Activated CD8-positive, alpha-beta memory T cell treated with anti-CD3 and anti-CD28 coated beads, Interleukin-2, amount 10 ng/mL, durations not matched to agents 7 days and 5 days (primary cell): ENCODE data around the gene KANK3. TPM values are rescaled to one million over a fixed set of nuclear protein-coding genes. Genes with fewer than 3 reads are reported as not detected.
"Not testable (repeated sequence)": the region's sequence is repeated elsewhere in the genome, so short reads cannot be mapped to it uniquely, and the experiment has no call there.

ENCODE experiments used
- ATAC-seq: fragments of 150-1000 bp; cut with Tn5 transposase; one replicate; pipeline ENCODE4 v1.10.0; 2021; ENCODE audit warnings: moderate library complexity
- CTCF ChIA-PET: fragments of 350-600 bp; sonication (Branson Sonifier 250); formaldehyde crosslinking; loops from one replicate; lab custom pipeline; 2021; ENCODE audit warnings: antibody characterized with exemption; lab: Charles Lee
- DNase-seq: peaks from one replicate; pipeline ENCODE4 v3.0.0-alpha.2; 2020
- H3K27ac Mint-ChIP-seq: one replicate; pipeline ENCODE4 v1.8.0; 2021; ENCODE audit warnings: mild to moderate bottlenecking, mixed read lengths
- H3K27me3 Mint-ChIP-seq: one replicate; pipeline ENCODE4 v1.8.0; 2021; ENCODE audit warnings: mixed read lengths
- H3K36me3 Mint-ChIP-seq: one replicate; pipeline ENCODE4 v1.8.0; 2021; ENCODE audit warnings: mild to moderate bottlenecking, mixed read lengths
- H3K4me1 Mint-ChIP-seq: one replicate; pipeline ENCODE4 v1.8.0; 2021; ENCODE audit warnings: mixed read lengths
- H3K4me3 Mint-ChIP-seq: one replicate; pipeline ENCODE4 v1.8.0; 2021; ENCODE audit warnings: mild to moderate bottlenecking, moderate library complexity, mixed read lengths
- H3K9me3 Mint-ChIP-seq: one replicate; pipeline ENCODE4 v1.8.0; 2022; ENCODE audit warnings: low read depth, mixed read lengths
- microRNA-seq: library from miRNA; unstranded; fragments of <30 nt; microRNA quantifications from one replicate; pipeline ENCODE4 v1.2.0, GENCODE V29; 2022
- total RNA-seq, 2 experiments: library from RNA; stranded (reverse); gene quantifications; one replicate each; pipeline ENCODE4 v1.2.3, GENCODE V29; 2021

KANK3 gene
- total RNA-seq, 2 experiments from 2014 or later = 3.2 to 3.7 TPM

DNA sequence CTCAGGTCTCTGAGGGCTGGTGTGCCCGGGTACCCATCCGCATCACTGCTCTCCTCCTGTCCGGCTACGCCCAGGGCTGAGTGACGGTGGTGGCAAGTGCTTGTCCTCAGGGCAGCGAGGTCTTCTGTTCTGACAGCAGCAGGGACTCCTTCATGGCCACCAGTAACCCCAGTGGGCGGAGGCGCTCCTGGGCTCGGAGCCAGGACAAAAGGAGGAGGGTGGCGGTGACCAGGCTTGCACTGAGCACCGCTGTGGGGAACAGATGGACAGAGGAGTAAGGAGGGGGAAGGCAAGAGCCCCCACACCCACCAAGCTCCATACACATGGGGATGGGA is 40.7 kb downstream of the KANK3 start:
- H3K27me3 Mint-ChIP-seq = no peaks in the 10 kb centered on the region
- no peak for ATAC-seq
- peaks cover 17% of the 10 kb centered on the region for H3K4me1 Mint-ChIP-seq
- no peak overlapping the region for H3K27ac Mint-ChIP-seq
- CTCF ChIA-PET = interaction anchor here (0.9 kb wide), 1 partner anchor 33 kb away, joined by 3 read pairs; no protein-coding TSS in a partner anchor
- DNase-seq = peak; percentile 37
- no peak overlapping the region for H3K4me3 Mint-ChIP-seq
- peaks cover 8% of the 10 kb centered on the region for H3K36me3 Mint-ChIP-seq
- H3K9me3 Mint-ChIP-seq = no peaks in the 10 kb centered on the region

DNA sequence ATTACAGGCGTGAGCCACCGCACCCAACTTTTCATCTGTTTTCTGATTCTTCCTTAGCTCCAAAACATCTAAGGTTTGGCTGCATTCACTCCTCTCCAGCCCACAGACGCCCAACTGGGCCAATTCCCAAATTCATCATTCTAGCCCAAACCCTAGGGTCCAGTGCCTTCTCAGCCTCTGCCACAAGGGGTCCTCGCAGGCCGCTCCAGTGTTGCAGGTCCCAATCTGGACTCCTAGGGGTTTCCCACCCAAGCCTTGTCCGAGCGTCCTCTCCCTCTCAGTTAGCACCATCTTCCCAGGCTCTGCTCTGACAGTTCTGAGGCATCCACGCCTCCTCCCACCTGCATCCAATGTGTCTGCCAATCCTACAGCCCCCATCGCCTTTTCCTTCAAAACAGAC is 51.7 kb downstream of the KANK3 start:
- H3K4me3 Mint-ChIP-seq, H3K27ac Mint-ChIP-seq, H3K4me1 Mint-ChIP-seq, H3K36me3 Mint-ChIP-seq, DNase-seq, H3K27me3 Mint-ChIP-seq, H3K9me3 Mint-ChIP-seq, CTCF ChIA-PET: not testable (repeated sequence)
- ATAC-seq = peak; percentile 38

DNA sequence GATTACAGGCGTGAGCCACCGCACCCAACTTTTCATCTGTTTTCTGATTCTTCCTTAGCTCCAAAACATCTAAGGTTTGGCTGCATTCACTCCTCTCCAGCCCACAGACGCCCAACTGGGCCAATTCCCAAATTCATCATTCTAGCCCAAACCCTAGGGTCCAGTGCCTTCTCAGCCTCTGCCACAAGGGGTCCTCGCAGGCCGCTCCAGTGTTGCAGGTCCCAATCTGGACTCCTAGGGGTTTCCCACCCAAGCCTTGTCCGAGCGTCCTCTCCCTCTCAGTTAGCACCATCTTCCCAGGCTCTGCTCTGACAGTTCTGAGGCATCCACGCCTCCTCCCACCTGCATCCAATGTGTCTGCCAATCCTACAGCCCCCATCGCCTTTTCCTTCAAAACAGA is 66.6 kb downstream of the KANK3 start:
- H3K27me3 Mint-ChIP-seq, H3K27ac Mint-ChIP-seq, H3K4me3 Mint-ChIP-seq, H3K36me3 Mint-ChIP-seq, H3K4me1 Mint-ChIP-seq, H3K9me3 Mint-ChIP-seq, DNase-seq, CTCF ChIA-PET: not testable (repeated sequence)
- peak; percentile 41 for ATAC-seq

Small RNAs within 50 kb of the gene (microRNA-seq; reads per million reads assigned to microRNA genes)
- gene MIR4999 = 8.1 reads per million, percentile 25 among the genes with 10 or more reads in this experiment

Other genes with a start within 250 kb of the KANK3 start
- gene FBN3, start 193.7 kb downstream of the KANK3 start, total RNA-seq = under 1 TPM in 1 of 2 experiments, not detected in 1; 0.06 TPM
- 10 to 100 TPM; 20.3 to 28.2 TPM for gene CERS4, start 133.9 kb downstream of the KANK3 start, total RNA-seq
- gene CD320, start 34.9 kb downstream of the KANK3 start, total RNA-seq = 10 to 100 TPM; 42.0 to 49.8 TPM
- 10 to 100 TPM; 47.4 to 66.7 TPM for gene NDUFA7, start 21.9 kb downstream of the KANK3 start, total RNA-seq
- gene RPS28, start 21.8 kb downstream of the KANK3 start, total RNA-seq = 1,000 to 10,000 TPM; 1,292 to 1,333 TPM
- gene ANGPTL4, start 20.9 kb upstream of the KANK3 start, total RNA-seq = under 1 TPM; 0.50 to 0.82 TPM
- gene RAB11B, start 47.1 kb upstream of the KANK3 start, total RNA-seq = 10 to 100 TPM; 96.2 to 97.3 TPM
- gene MARCHF2, start 70.0 kb upstream of the KANK3 start, total RNA-seq = 10 to 100 TPM; 16.5 to 20.9 TPM
- 100 to 1,000 TPM; 226 to 309 TPM for gene HNRNPM, start 101.7 kb upstream of the KANK3 start, total RNA-seq
- 1 to 10 TPM in 1 of 2 experiments, under 1 TPM in 1; 0.59 to 1.4 TPM for gene PRAM1, start 159.4 kb upstream of the KANK3 start, total RNA-seq
- gene ZNF414, start 170.9 kb upstream of the KANK3 start, total RNA-seq = 10 to 100 TPM; 23.8 to 38.5 TPM
- 100 to 1,000 TPM; 250 to 441 TPM for gene MYO1F, start 234.2 kb upstream of the KANK3 start, total RNA-seq